Spleen (tissue), 11 donors: ENCODE data around the gene ZNF780B. TPM values are rescaled to one million over a fixed set of nuclear protein-coding genes. Genes with fewer than 3 reads are reported as not detected.

Experiments used
- DNase-seq: peaks from one replicate; pipeline ENCODE4 v3.0.0-alpha.2; 2020
- H3K27ac ChIP-seq, 8 donors: fragments of 200-600 bp; sonication (generic) in 7 of 8; 1 replicate in 4 of 8; 2 replicates in 4 of 8; pipeline versions ENCODE4 v1.5.0 to v1.8.0; 2016 to 2021; ENCODE audit warnings: inconsistent platforms in 4 of 8, mild to moderate bottlenecking in 4 of 8, moderate library complexity in 1 of 8
- H3K27me3 ChIP-seq, 7 donors: fragments of 200-600 bp; sonication (generic) in 6 of 7; replicated peaks in 1 of 7; 1 replicate in 4 of 7; 2 replicates in 3 of 7; pipeline versions ENCODE4 v1.5.0 to v1.8.0; 2016 to 2021; ENCODE audit warnings: inconsistent platforms in 3 of 7, mild to moderate bottlenecking in 1 of 7
- H3K36me3 ChIP-seq, 6 donors: fragments of 200-600 bp; sonication (generic) in 5 of 6; 1 replicate in 4 of 6; 2 replicates in 2 of 6; pipeline versions ENCODE4 v1.5.0 to v1.8.0; 2016 to 2021; ENCODE audit warnings: inconsistent platforms in 2 of 6
- H3K4me1 ChIP-seq, 6 donors: fragments of 200-600 bp; sonication (generic) in 5 of 6; 1 replicate in 3 of 6; 2 replicates in 3 of 6; pipeline versions ENCODE4 v1.5.0 to v1.8.0; 2016 to 2021; ENCODE audit warnings: inconsistent platforms in 3 of 6
- H3K4me3 ChIP-seq, 8 donors: fragments of 200-600 bp; sonication (generic) in 7 of 8; 1 replicate in 4 of 8; 2 replicates in 4 of 8; pipeline versions ENCODE4 v1.5.0 to v1.8.0; 2016 to 2021; ENCODE audit warnings: inconsistent platforms in 4 of 8, mild to moderate bottlenecking in 4 of 8, moderate library complexity in 2 of 8
- H3K9me3 ChIP-seq, 8 donors: fragments of 200-600 bp; sonication (generic) in 7 of 8; 1 replicate in 4 of 8; 2 replicates in 4 of 8; pipeline versions ENCODE4 v1.5.0 to v1.8.0; 2016 to 2021; ENCODE audit warnings: inconsistent platforms in 4 of 8
- POLR2A ChIP-seq, 3 donors: fragments of 450-650 bp; IDR thresholded peaks; one replicate each; pipeline ENCODE4 v1.5.1; 2017; ENCODE audit warnings: antibody characterized with exemption in 3 of 3, mild to moderate bottlenecking in 1 of 3
- POLR2AphosphoS5 ChIP-seq, 3 donors: sonication (generic); formaldehyde crosslinking; IDR thresholded peaks; one replicate each; pipeline ENCODE4 v1.5.1; 2017; ENCODE audit warnings: antibody characterized with exemption in 3 of 3
- WGBS, 5 donors: extraction: QIAGEN DNeasy Blood & Tissue Kit in 3 of 5; methylation state at CpG; one replicate each; pipeline versions ENCODE4 v1.1.5 to v1.1.7; 2013 to 2018; 5-methylcytosine and 5-hydroxymethylcytosine counted together
- intact Hi-C: fragments of 100-400 bp; cut with DNase I; formaldehyde crosslinking; loops from one replicate; pipeline ENCODE4 v1.15.0; 2023; ENCODE audit warnings: low total_unique reads
- polyA plus RNA-seq, 3 donors: library from polyadenylated mRNA; stranded (reverse); fragments of 200-250 nt; gene quantifications; one replicate each; pipeline ENCODE4 v1.2.1, GENCODE V29; 2013
- total RNA-seq, 7 donors: library from RNA; depleted of rRNA in 3 of 7; stranded (reverse); fragments of >200 nt in 3 of 7; fragmentation: NEBNext Ultra II Directional in 4 of 7; extraction: Animal tissue kit (Norgen Biotek cat#: 25700) in 4 of 7; gene quantifications; one replicate each; pipeline versions ENCODE4 v1.1.0 to v1.2.1, GENCODE V29; 2016 to 2021
- TF ChIP-seq, protein P1 (sequence below), 11 experiments: fragments of 200-600 bp in 7 of 11; fragments of 450-650 bp in 4 of 11; sonication (generic) in 4 of 11; IDR thresholded peaks in 8 of 11; conservative IDR thresholded peaks in 3 of 11; 1 replicate in 7 of 11; 2 replicates in 4 of 11; pipeline versions ENCODE4 v1.4.0 to v1.8.0; 2016 to 2021; ENCODE audit warnings: antibody characterized with exemption in 11 of 11, inconsistent platforms in 4 of 11, mild to moderate bottlenecking in 1 of 11
- donor health status: healthy with polysubstance abuse.
- donor health status: DM: no; HTN: no; CAD: no; lungs with moderate emphysema.
- donor health status: DM: no; HTN: no; CAD: no.
- donor health status: Bipolar disorder and iron deficiency.
- donor health status: healthy.
- donor health status: DM: no; HTN: no; CAD: no.
- donor health status: DM: yes; HTN: yes; CAD: no.

Gene ZNF780B
- total and polyA plus RNA-seq, 10 donors = 7.8 to 42.3 (median 29.4) TPM

- Histone ChIP-seq H3K4me3 (no peak overlapping the region), H3K27ac (no peak overlapping the region), H3K4me1 (no peaks in the 10 kb centered on the region), H3K9me3 (peaks cover 14 to 62% (median 49%) of the 10 kb centered on the region in 8 donors), H3K36me3 (peaks cover 6 to 23% (median 13%) of the 10 kb centered on the region in 6 donors), H3K27me3 (no peaks in the 10 kb centered on the region)
- DNase-seq = no peak
- TF ChIP-seq POLR2A (IDR thresholded peaks at IDR 0.05) = no peak
- TF ChIP-seq, protein P1, sequence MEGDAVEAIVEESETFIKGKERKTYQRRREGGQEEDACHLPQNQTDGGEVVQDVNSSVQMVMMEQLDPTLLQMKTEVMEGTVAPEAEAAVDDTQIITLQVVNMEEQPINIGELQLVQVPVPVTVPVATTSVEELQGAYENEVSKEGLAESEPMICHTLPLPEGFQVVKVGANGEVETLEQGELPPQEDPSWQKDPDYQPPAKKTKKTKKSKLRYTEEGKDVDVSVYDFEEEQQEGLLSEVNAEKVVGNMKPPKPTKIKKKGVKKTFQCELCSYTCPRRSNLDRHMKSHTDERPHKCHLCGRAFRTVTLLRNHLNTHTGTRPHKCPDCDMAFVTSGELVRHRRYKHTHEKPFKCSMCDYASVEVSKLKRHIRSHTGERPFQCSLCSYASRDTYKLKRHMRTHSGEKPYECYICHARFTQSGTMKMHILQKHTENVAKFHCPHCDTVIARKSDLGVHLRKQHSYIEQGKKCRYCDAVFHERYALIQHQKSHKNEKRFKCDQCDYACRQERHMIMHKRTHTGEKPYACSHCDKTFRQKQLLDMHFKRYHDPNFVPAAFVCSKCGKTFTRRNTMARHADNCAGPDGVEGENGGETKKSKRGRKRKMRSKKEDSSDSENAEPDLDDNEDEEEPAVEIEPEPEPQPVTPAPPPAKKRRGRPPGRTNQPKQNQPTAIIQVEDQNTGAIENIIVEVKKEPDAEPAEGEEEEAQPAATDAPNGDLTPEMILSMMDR (IDR thresholded peaks at IDR 0.05 in 8 of 11, conservative IDR thresholded peaks at IDR 0.05 in 3 of 11) = no peak
- TF ChIP-seq POLR2AphosphoS5 (IDR thresholded peaks at IDR 0.05) = no peak
- intact Hi-C loops = no loop called here
Measured at GRCh38 chr19:39987167-39987566, 68.9 kb downstream of the ZNF780B start.

GRCh38 chr19:39986643-39987042 lies 69.4 kb downstream of the ZNF780B start:
- Histone ChIP-seq H3K36me3 (peaks cover 6 to 28% (median 18%) of the 10 kb centered on the region in 6 donors), H3K27ac (no peak overlapping the region), H3K4me3 (no peak overlapping the region), H3K9me3 (peaks cover 14 to 62% (median 49%) of the 10 kb centered on the region in 8 donors), H3K4me1 (no peaks in the 10 kb centered on the region), H3K27me3 (no peaks in the 10 kb centered on the region)
- intact Hi-C loops = no loop called here
- DNase-seq = no peak
- TF ChIP-seq POLR2A (IDR thresholded peaks at IDR 0.05) (no peak), POLR2AphosphoS5 (IDR thresholded peaks at IDR 0.05) (no peak)
- TF ChIP-seq, protein P1 (IDR thresholded peaks at IDR 0.05 in 8 of 11, conservative IDR thresholded peaks at IDR 0.05 in 3 of 11) = no peak

DNA sequence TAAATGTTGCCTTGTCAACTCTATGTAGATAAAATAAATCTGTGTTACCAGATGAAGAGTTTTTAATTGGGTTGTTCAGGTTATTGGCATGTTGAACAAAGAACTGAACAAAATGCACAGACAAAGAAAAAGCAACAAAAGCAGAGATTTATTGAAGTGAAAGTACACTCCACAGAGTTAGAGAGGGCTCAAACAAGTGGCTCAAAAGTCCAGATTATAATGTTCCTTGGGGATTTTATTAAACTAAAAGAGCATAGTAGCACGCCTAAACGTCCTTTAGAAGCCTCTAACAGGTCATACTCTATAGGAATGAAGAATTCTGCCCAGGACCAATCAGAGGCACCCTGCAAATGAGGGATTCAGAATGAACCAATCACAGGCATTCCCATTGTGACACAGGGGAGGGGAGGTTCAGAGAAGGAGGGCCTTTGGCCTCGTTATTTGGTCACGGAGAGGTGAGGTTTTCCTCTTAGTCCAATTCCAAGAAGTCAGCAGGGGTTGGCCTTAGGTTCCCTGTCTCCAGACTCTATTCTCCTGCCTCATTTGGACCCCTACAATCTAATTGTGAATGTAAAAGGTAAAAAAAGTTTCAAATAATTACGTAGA lies 72.2 kb downstream of the ZNF780B start:
- peaks cover 14 to 62% (median 49%) of the 10 kb centered on the region in 8 donors for H3K9me3 ChIP-seq
- no peak for DNase-seq
- no peaks in the 10 kb centered on the region for H3K27me3 ChIP-seq
- H3K36me3 ChIP-seq = peaks cover 6 to 56% (median 46%) of the 10 kb centered on the region in 6 donors
- intact Hi-C loops = no loop called here
- TF ChIP-seq POLR2AphosphoS5 (IDR thresholded peaks at IDR 0.05) (no peak), POLR2A (IDR thresholded peaks at IDR 0.05) (no peak)
- TF ChIP-seq, protein P1 (IDR thresholded peaks at IDR 0.05 in 8 of 11, conservative IDR thresholded peaks at IDR 0.05 in 3 of 11) = no peak
- no peaks in the 10 kb centered on the region for H3K4me1 ChIP-seq
- H3K27ac ChIP-seq = no peak overlapping the region
- no peak overlapping the region for H3K4me3 ChIP-seq
- WGBS, 5 donors = 80 to 98% (median 95%) methylated on average over 5 of the region's 5 CpGs

DNA sequence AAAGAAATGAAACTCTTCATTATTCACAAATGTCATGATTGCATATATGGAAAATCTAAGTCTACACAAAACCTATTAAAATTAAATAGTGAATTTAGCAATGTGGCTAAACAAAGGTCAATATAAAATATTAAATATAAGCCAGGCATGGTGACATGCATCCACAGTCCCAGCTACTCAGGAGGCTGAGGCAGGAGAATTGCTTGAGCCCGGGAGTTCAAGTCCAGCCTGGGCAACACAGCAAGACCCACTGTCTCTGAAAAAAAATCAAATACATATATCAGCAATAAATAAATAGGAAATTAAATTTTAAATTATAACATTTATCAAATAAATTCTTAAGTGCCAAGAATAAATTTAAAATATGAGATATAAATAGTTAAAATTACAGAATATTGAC lies 73.1 kb downstream of the ZNF780B start:
- H3K27me3 ChIP-seq = no peaks in the 10 kb centered on the region
- H3K4me3 ChIP-seq = no peak overlapping the region
- H3K4me1 ChIP-seq = no peaks in the 10 kb centered on the region
- no peak overlapping the region for H3K27ac ChIP-seq
- 96 to 100% (median 98%) methylated on average over 1 of the region's 1 CpG for WGBS, 5 donors
- TF ChIP-seq POLR2AphosphoS5 (IDR thresholded peaks at IDR 0.05) (no peak), POLR2A (IDR thresholded peaks at IDR 0.05) (no peak)
- TF ChIP-seq, protein P1 (IDR thresholded peaks at IDR 0.05 in 8 of 11, conservative IDR thresholded peaks at IDR 0.05 in 3 of 11) = no peak
- intact Hi-C loops = no loop called here
- H3K9me3 ChIP-seq = peaks cover 14 to 54% (median 48%) of the 10 kb centered on the region in 8 donors
- H3K36me3 ChIP-seq = peaks cover 6 to 65% (median 54%) of the 10 kb centered on the region in 6 donors
- DNase-seq = no peak

Other genes starting within 250 kb of the ZNF780B start
- 10 to 100 TPM; 15.1 to 32.7 (median 18.8) TPM for gene DYRK1B, start 222.1 kb downstream of the ZNF780B start, total RNA-seq
- 10 to 100 TPM; 11.2 to 19.8 (median 13.6) TPM for gene DYRK1B, start 222.1 kb downstream of the ZNF780B start, polyA plus RNA-seq
- 100 to 1,000 TPM; 126 to 212 (median 174) TPM for gene FBL, start 209.9 kb downstream of the ZNF780B start, total RNA-seq
- gene FBL, start 209.9 kb downstream of the ZNF780B start, polyA plus RNA-seq = 100 to 1,000 TPM; 298 to 403 (median 348) TPM
- 10 to 100 TPM in 3 of 7 donors, 1 to 10 TPM in 4; 4.3 to 18.9 (median 9.0) TPM for gene FCGBP, start 121.6 kb downstream of the ZNF780B start, total RNA-seq
- 1 to 10 TPM in 2 of 3 donors, under 1 TPM in 1; 0.91 to 1.8 (median 1.2) TPM for gene FCGBP, start 121.6 kb downstream of the ZNF780B start, polyA plus RNA-seq
- gene PSMC4, start 85.1 kb downstream of the ZNF780B start, total RNA-seq = 10 to 100 TPM; 58.9 to 85.4 (median 65.4) TPM
- gene PSMC4, start 85.1 kb downstream of the ZNF780B start, polyA plus RNA-seq = 10 to 100 TPM; 53.2 to 66.4 (median 55.5) TPM
- gene ZNF546, start 59.2 kb downstream of the ZNF780B start, total RNA-seq = 10 to 100 TPM in 3 of 7 donors, 1 to 10 TPM in 4; 7.3 to 15.1 (median 9.2) TPM
- gene ZNF546, start 59.2 kb downstream of the ZNF780B start, polyA plus RNA-seq = 1 to 10 TPM; 1.4 to 2.3 (median 1.4) TPM
- 10 to 100 TPM; 24.5 to 52.5 (median 39.3) TPM for gene ZNF780A, start 34.7 kb upstream of the ZNF780B start, total RNA-seq
- gene ZNF780A, start 34.7 kb upstream of the ZNF780B start, polyA plus RNA-seq = 10 to 100 TPM; 18.1 to 19.1 (median 18.7) TPM
- gene MAP3K10, start 135.2 kb upstream of the ZNF780B start, total RNA-seq = 10 to 100 TPM; 14.0 to 25.6 (median 17.9) TPM
- gene MAP3K10, start 135.2 kb upstream of the ZNF780B start, polyA plus RNA-seq = 10 to 100 TPM in 1 of 3 donors, 1 to 10 TPM in 2; 4.3 to 23.0 (median 8.4) TPM
- gene TTC9B, start 162.2 kb upstream of the ZNF780B start, total RNA-seq = not detected
- not detected for gene TTC9B, start 162.2 kb upstream of the ZNF780B start, polyA plus RNA-seq
- under 1 TPM in 2 of 7 donors, not detected in 5; 0.43 to 0.47 TPM for gene CCNP, start 170.5 kb upstream of the ZNF780B start, total RNA-seq
- under 1 TPM; 0.18 to 0.43 (median 0.26) TPM for gene CCNP, start 170.5 kb upstream of the ZNF780B start, polyA plus RNA-seq
- gene AKT2, start 229.1 kb upstream of the ZNF780B start, total RNA-seq = 100 to 1,000 TPM in 4 of 7 donors, 10 to 100 TPM in 3; 95.1 to 134 (median 112) TPM
- gene AKT2, start 229.1 kb upstream of the ZNF780B start, polyA plus RNA-seq = 10 to 100 TPM; 28.8 to 75.7 (median 37.1) TPM